Activated CD4-positive, alpha-beta T cell treated with anti-CD3 and anti-CD28 coated beads for 4 hours (primary cell): ENCODE data around the gene ALDOC.

Source experiments
- DNase-seq, 2 donors: peaks; one replicate each; pipeline ENCODE4 v3.0.0-alpha.2; 2020

Gene ALDOC

DNA sequence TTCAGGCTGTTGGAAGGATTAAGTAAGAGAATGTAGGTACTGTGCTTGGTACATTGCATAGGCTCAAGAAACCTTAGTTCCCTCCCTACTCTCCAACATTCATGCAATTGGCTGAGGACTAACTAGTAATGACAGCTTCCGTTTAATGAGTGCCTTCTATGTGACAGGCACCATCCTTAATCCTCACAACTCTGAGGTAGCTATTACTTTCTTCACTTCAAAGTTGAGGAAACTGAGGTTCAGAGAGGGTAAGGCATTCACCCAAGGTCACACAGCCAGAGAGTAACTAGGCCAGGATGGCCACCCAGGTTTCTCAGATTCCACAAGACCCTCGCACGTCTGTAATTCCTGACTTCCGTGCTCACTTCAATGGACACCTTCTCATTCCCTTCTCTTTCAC, 46.4 kb downstream of the ALDOC start:
- no peak for DNase-seq

DNA sequence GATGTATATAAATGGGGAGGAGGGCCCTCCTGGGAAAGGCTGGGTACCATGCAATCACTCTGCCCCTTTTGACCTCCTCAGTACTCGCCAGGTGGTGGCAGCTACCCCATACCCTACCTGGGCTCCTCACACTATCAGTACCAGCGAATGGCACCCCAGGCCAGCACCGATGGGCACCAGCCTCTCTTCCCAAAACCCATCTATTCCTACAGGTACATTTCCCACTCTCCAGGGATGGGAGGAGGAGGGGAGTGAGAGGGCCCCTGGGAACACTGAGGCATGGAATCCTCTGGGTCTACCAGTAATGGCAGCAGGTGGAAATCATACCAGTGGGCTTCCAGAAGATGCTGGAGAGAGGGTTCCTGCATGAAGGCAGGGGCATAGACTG, 47.7 kb downstream of the ALDOC start:
- no peak for DNase-seq

DNA sequence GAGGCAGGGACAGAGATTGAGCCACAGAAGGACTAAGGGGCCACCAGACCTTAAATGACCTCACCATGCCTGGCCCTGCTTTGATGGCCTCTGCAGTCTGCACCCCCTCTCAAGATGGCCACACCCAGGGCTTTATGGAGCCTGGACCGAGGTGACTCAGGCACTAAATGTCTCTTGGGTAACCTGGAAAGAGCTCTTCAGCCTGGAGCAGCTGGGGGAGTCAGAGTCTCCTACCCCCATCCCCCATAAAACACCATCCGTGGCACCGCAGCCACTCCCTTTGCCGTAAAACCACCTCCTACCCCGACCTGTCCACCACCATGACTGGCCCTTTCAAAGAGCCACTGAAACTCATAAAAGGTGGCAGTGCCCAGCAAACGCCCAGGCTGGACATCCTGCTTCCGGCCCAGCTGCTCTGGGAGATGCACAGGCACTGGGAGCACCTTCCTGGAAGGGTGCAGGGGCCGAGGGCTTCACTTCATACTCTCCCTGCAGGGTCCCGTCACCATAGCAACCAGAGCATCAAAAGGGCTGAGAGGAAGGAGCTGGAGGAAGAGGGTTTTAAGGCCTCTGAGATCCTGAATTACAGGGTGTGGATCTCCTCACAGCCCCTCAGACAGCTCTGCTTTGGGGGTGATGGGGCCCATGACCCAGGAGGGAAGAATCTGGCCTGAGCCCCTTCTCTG, 48.2 kb downstream of the ALDOC start:
- DNase-seq = no peak

DNA sequence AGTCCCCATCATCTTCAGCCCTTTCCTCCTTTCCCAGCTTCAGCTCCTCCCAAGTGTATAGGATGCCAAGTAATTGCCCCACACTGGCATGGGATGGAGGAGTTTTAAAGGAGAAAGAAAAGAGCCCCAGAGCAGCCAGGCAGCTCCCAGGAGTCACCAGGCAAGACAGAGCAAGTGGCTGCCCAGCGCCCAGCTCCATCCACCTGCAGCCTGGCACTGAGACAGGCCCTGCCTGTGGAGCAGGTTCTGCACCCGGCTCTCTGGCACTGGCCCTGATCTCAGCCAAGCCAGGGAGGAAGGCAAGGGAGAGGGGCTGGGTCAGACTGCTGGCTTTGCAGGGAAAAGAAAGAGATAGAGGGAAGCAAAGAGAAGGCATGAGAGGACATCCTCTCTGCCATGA, 48.8 kb downstream of the ALDOC start:
- no peak for DNase-seq

DNA sequence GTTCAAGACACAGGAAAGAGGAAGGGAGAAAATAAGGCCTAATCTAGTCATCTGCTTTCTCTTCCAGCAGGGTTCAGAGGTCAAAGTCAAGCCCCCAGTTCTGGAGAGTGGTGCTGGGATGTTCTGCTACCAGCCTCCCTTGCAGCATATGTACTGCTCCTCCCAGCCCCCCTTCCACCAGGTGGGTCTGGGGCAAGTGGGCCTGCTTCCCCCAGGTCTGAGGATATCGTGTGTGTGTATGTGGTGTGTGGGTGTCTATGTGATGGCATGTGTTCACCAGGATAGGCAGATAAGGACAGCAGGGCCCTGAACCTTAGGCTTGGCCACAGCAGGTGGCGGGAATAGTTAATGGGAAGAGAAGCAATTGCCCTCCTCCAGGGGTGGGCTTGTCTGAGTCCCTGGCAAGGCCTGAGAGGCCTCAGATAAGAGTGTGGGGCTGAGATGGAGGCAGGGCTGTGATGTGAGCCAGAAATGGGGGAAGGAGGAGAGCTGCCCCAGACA, 49.5 kb downstream of the ALDOC start:
- DNase-seq = no peak

GRCh38 chr17:28526381-28526780, 50.3 kb downstream of the ALDOC start:
- DNase-seq = no peak

DNA sequence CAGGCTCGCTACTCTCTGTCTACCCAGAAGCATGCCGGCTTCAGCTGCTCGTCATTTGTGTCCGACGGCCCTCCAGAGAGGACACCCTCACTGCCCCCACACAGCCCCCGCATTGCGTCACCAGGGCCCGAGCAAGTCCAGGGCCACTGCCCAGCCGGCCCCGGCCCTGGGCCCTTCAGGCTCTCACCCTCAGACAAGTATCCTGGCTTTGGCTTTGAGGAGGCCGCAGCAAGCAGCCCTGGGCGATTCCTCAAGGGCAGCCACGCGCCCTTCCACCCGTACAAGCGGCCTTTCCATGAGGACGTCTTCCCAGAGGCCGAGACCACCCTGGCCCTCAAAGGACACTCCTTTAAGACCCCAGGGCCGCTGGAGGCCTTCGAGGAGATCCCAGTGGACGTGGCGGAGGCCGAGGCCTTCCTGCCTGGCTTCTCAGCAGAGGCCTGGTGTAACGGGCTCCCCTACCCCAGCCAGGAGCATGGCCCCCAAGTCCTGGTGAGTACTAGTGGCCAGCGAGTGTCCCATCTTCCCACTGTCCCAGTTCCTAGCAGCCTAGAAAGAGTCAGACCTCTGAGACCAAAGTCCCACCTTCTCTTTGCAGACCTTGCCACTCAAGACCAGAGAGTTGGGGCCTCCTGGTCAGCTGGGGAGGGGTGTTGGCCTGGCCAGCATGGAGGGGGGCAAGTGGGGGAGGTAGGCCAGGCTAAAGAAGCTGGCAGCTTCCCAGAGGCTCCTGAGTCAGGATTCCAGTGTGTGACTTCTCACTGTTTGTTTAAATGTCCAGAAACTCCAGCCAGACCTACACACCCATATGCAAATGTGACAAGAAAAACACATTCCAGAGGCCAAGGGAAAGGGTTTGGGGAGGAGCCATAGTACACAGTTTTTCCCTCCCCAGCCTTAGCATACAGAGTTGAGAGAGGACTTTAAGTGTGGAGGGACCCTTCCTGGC, 51.9 kb downstream of the ALDOC start:
- DNase-seq = no peak

- no peak for DNase-seq
Measured at GRCh38 chr17:28523876-28524275, 52.8 kb downstream of the ALDOC start.

GRCh38 chr17:28523186-28523585, 53.5 kb downstream of the ALDOC start:
- no peak for DNase-seq
